NCI-H128 (cell line): ENCODE results near the gene ARMC8.
A peak's percentile ranks its signal among the peaks of the same experiment; 100 is the strongest.
"Not testable (repeated sequence)": the region's sequence is repeated elsewhere in the genome, so short reads cannot be mapped to it uniquely, and the experiment has no call there.

ENCODE experiments used
- DNase-seq: peaks from one replicate; lab custom pipeline; 2025; ENCODE audit not compliant: unreplicated experiment; lab: John Stamatoyannopoulos, UW

The ARMC8 gene

GRCh38 chr3:138187296-138188012, at the start of gene ARMC8:
Gene ARMC8 (plus strand): TSS chr3:138187301. CDS start chr3:138187555, 254 bp downstream.
- peak; percentile 75 for DNase-seq

GRCh38 chr3:138137861-138138260, 49.2 kb upstream of the ARMC8 start:
- no peak for DNase-seq

DNA sequence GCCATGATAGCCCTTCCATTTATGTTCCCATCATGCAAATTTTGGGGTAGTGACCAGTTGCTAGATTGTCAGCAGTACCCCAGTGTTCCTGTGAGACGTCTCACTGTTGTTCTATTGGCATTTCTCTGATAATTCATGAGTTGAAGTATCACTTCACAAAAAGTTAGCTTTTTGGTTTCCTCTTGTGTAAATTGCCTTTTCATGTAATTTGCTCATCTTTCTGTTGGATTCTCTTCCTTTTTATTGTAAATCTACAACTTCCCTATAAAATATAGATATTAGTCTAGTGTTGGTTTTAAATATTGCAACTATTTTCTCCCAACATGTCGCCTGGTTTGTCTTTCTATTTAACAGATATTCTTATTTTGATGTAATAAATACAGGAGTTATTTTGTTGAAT, 47.4 kb upstream of the ARMC8 start:
- DNase-seq = no peak

GRCh38 chr3:138140940-138141339, 46.2 kb upstream of the ARMC8 start:
- DNase-seq = no peak

GRCh38 chr3:138142181-138142580, 44.9 kb upstream of the ARMC8 start:
- not testable (repeated sequence) for DNase-seq

DNA sequence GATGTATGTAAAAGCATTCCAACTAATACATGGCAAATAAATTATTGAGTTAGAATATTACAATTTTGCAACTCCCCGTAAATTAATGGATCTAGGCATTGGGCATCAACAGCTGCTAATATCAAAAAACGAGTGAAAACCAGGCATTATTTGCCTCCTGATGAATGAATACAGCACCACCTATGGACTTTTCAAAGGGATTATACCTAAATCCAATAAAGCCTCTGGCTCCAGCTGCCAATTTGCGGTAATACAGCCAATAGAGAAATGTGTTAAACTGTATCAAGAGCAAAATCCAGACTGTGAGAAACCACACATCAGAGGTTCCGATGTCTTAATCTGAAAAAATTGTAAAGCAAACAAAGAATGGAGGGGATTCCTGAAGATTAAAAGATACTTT, 38.6 kb upstream of the ARMC8 start:
- DNase-seq = no peak

DNA sequence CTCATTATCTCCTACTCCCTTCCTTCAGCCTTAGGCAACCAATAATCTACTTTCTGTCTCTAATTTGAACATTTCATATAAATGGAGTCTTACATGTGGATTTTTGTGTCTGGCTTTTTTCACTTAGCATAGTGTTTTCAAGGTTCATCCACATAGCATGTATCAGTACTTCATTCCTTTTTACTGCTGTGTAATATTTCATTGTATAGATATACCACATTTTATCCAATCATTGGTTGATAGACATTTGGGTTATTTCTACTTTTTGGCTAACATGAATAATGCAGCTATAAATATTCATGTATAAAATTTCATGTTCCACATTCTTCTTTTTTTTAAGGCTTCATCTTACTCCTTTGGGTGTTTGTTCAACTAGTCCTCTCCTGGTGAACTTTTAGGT, 32.6 kb upstream of the ARMC8 start:
- DNase-seq = no peak

GRCh38 chr3:138157743-138158142, 29.4 kb upstream of the ARMC8 start:
- no peak for DNase-seq

GRCh38 chr3:138165061-138165460, 22.0 kb upstream of the ARMC8 start:
- no peak for DNase-seq

GRCh38 chr3:138172625-138173024, 14.5 kb upstream of the ARMC8 start:
- DNase-seq = no peak

GRCh38 chr3:138173769-138174420, 13.2 kb upstream of the ARMC8 start:
- DNase-seq = no peak

GRCh38 chr3:138174421-138175131, 12.5 kb upstream of the ARMC8 start, which contains the start of gene DBR1:
Gene DBR1 (minus strand): TSS chr3:138174921. CDS start chr3:138174795, 126 bp downstream.
- peak; percentile 82 for DNase-seq

DNA sequence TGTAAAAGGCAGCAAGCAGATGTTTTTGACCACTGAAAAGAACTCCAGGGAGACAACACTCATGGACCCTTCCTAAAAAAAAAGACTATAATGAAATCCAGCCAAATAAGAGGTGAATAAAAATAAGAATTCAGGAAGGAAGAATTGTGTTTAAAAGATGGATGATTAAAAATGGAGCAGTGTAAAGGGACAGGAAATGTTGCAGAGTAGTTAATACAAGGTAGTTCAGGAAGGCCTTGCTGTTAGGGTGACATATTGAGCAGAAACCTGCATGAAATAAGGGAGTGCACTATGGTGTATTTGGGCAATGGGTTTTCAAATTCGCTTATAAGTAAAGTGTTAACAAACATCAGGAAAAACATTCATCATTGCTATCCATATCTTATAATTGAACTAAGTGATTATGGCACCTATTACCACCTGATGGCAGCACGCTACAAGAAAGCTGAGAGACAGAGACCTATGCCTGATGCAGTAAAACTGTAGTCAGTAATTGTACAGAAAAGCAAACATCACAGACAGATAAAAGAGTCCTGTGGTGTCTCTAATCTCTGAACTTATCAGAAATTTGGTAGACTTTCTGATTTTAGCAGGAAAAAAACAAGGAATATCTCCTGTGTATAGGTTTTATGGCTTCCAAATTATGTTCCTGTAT, 6.6 kb upstream of the ARMC8 start:
- DNase-seq = peak; percentile 29

- DNase-seq = no peak
Measured at GRCh38 chr3:138184994-138185393, 2.1 kb upstream of the ARMC8 start.

DNA sequence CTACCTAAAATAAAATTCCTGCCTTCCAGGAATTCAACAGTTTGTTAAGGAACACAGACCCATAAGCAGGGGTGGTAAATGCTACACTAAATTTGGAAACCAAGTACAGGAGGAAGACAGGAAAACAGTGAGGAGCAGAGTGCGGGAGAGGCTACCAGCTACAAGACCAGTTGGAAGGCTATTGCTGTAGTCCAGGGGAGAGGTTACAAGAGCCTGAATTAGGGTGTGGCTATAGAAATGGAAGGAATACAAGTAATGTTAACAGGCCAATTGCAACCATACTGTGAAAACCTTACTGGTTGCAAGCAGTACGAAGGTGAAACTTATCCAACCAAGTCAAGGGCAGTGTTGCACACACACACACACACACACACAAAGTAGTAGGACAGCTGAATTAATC, 880 bp upstream of the ARMC8 start:
- DNase-seq = no peak

DNA sequence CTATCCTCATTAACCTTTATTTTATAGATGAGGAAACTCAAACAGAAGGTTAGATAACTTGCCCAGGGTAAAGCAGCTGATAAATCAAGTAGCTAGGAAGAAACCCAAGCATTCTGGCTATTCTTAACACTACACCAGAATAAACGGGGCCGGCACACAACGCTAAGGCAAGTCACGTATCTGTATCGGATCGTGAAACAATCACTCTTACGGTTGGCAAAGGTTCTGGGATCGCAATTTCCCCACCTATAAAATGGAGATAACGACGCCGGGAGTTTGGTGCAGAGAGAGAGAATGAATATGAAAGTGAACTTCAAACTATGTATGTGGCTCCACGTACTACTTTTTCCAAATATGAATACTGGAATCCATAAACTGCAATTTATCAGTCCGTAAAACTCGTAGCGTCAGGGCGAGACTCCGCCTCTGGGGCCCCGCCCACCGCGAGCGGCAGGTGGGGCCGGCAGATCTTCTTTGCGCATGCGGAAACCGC, 252 bp upstream of the ARMC8 start:
- DNase-seq = peak; percentile 86

DNA sequence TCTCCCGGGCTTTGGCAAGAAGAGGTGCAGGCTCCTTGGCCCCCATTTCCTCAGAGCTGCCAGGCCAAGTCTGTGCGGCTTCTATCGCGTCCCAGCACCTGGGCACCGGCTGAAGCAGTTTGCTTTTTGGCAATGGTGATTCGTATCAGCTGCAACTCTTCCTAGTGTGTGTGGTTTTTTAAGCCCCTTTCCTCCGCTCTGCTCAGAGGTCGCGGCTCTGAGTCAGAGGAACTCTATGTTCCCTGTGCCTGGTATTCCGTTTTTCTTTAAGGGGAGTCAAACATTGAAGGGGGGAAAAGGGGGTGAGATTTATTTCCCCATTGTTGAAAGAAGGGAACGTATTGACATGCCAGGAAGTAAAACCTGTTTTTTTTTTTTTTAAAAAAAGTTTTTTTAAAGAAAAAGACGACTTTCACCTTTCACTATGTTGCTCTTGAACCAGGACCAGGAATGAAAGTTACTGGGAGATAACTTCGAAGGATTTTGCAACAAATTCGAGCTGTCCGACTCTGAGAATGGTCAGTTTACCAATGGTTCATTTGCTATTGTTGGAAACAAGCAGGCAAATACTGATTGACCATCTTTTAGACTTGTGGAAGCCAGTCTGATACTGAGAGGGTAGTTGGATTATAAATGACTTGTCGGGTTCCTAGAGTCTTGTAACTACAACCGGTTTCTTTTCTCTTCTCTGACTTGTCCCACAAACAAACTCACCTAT, 1.1 kb downstream of the ARMC8 start:
- DNase-seq = no peak

GRCh38 chr3:138195481-138195880, 8.4 kb downstream of the ARMC8 start:
- DNase-seq = no peak

DNA sequence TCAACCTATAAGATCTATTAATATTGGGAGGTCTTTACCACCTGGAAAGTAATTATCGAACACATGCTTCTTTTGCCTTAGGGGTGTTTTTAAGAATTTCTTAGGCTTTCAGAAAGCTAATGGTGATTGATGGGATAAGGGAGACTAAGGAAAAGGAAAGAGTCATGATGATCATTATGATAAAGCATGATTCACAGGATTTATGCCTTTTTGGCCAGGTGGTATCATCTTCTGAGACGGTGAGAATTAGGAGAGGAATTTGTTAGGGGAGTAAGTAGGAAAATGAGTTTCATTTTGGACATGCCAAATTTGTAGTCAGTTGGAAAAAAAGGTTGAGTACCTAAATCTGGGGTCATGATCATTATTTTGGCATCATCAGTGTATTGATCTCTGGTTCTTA, 8.9 kb downstream of the ARMC8 start:
- no peak for DNase-seq

GRCh38 chr3:138197058-138197457, 10.0 kb downstream of the ARMC8 start:
- no peak for DNase-seq

GRCh38 chr3:138197524-138197923, 10.4 kb downstream of the ARMC8 start:
- DNase-seq = no peak
